LNCAP (cell line): Measurements from ENCODE around the gene THRAP3.

Experiments used
- CTCF ChIP-seq: fragments of 450-650 bp; IDR thresholded peaks from 2 replicates; pipeline ENCODE4 v1.5.1; 2017; ENCODE audit warnings: mild to moderate bottlenecking

THRAP3 gene

GRCh38 chr1:36231191-36231590 lies 6.9 kb downstream of the THRAP3 start:
- no peak for TF ChIP-seq CTCF

- TF ChIP-seq CTCF = no peak
These were observed 8.2 kb downstream of the THRAP3 start for GRCh38 chr1:36232212-36233095.

GRCh38 chr1:36236302-36236701 lies 12.1 kb downstream of the THRAP3 start:
- TF ChIP-seq CTCF = no peak

- TF ChIP-seq CTCF = no peak
These were observed 14.2 kb downstream of the THRAP3 start for GRCh38 chr1:36238433-36238832.

GRCh38 chr1:36239941-36240637 lies 15.8 kb downstream of the THRAP3 start:
- TF ChIP-seq CTCF = no peak

- no peak for TF ChIP-seq CTCF
These were observed 23.3 kb downstream of the THRAP3 start for GRCh38 chr1:36247538-36247937.

GRCh38 chr1:36248250-36248894 lies 24.1 kb downstream of the THRAP3 start:
- no peak for TF ChIP-seq CTCF
